HG03558 (cell line): ENCODE data around the gene ZBTB8B.
"Not testable (repeated sequence)": the region's sequence is repeated elsewhere in the genome, so short reads cannot be mapped to it uniquely, and the experiment has no call there.

Experiments used
- ATAC-seq: cut with Tn5 transposase; IDR thresholded peaks from one replicate; pipeline ENCODE4 v1.9.1; 2021; ENCODE audit warnings: moderate number of reproducible peaks; ENCODE audit not compliant: unreplicated experiment; ENCODE audit errors: extremely low read depth

The ZBTB8B gene

GRCh38 chr1:32464716-32465577, at the start of gene ZBTB8B:
TSS of gene ZBTB8B (plus strand) at chr1:32465072. CDS start at chr1:32470625, 5,553 bp downstream.
- no peak for ATAC-seq

DNA sequence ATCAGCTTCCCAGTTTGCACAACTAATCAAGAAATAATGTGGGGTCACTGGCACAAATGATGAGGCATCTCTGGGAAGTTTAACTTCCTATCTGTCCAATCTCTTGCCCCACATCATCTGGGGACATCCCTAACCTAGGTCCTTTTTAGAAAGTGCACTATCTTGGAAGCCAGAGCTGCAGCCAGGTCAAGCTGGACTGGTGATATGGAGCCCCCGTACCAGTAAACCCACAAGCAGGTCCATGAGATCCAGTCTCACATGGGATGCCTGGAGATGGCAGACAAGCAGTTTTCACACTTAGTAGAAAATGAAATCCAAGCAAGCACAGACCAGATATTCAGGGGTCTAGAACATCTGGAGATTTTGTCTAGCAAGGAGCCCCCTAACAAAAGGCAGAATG, 43.1 kb upstream of the ZBTB8B start:
- no peak for ATAC-seq

DNA sequence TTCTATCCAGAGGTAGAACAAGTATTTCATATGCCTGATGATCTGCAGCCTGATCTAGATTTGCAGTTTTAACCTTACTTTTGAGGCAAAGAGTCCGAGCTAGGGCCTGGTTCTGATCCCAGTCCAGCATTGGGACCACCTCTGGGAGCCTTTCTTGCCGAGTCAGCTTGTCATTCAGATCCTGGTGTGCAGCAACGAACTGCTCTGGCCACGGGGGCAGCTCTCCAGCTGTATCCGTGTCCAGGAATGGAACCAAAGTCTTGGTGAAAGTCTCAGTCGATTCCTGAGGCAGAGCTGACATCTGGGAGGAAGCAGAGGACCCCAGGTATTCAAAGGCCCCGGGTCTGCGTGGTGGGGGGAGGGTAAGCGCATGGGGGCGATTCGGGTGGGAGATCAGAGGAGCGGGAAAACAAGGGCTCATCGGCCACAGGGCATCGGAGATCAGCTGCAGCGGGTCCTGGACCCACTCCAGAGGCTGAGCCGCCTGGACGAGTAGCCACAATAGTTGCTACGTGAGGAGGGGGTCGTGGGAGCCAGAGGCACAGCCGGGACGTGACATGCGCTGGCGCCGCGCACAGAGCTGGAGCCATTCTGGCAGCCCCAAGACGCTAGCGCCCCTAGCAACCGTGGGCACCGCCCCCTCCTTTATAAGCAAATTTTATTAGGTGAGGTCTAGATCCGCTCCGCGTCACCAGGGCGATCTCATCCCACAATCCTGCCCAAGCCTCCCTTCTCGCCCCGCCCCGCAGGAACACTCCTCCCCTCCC, 38.2 kb upstream of the ZBTB8B start:
- no peak for ATAC-seq

GRCh38 chr1:32427264-32427963, 37.5 kb upstream of the ZBTB8B start:
- no peak for ATAC-seq

DNA sequence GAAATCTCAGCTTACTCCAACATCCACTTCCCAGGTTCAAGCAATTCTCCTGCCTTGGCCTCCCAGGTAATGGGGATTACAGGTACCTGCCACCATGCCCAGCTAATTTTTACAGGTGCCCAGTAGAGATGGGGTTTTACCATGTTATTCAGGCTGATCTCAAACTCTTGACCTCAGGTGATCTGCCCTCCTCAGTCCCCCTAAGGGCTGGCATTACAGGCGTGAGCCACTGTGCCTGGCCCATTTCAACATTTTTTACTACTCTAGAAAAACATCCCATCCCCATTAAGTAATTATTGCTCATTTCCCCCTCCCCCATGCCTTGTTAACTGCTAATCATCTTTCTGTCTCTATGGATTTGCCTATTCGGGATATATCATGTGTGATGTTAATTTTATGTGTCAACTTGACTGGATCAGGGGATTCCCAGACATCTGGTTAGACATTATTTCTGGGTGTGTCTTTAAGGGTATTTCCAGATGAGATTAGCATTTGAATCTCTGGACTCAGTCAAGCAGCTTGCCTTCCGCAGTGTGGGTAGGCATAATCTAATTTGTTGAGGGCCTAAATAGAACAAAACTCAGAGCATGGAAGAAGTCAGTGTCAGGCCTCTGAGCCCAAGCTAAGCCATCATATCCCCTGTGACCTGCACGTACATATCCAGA, 33.0 kb upstream of the ZBTB8B start:
- ATAC-seq = no peak

- ATAC-seq = no peak
These were observed 26.7 kb upstream of the ZBTB8B start for GRCh38 chr1:32438136-32438535.

DNA sequence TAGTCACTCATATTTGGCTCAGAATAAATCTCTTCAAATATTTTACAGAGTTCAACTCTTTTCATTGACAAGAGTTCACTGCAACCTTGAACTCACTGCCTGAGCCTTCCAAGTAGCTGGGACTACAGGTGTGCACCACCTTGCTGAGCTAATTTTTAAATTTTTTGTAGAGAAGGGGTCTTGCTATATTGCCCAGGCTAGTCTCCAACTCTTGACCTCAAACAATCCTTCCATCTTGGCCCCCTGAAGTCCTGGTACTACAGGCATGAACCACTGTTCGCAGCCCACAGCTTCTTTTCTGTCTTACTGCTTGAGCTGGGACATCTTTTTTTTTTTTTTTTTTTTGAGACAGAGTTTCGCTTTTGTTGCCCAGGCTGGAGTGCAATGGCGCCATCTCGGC, 26.1 kb upstream of the ZBTB8B start:
- not testable (repeated sequence) for ATAC-seq

- ATAC-seq = not testable (repeated sequence)
These were observed 23.4 kb upstream of the ZBTB8B start for GRCh38 chr1:32441467-32441866.

- no peak for ATAC-seq
These were observed 17.2 kb upstream of the ZBTB8B start for GRCh38 chr1:32447469-32448185.

- ATAC-seq = not testable (repeated sequence)
These were observed 16.6 kb upstream of the ZBTB8B start for GRCh38 chr1:32448186-32448772.

GRCh38 chr1:32448773-32449456, 16.0 kb upstream of the ZBTB8B start:
- ATAC-seq = no peak

DNA sequence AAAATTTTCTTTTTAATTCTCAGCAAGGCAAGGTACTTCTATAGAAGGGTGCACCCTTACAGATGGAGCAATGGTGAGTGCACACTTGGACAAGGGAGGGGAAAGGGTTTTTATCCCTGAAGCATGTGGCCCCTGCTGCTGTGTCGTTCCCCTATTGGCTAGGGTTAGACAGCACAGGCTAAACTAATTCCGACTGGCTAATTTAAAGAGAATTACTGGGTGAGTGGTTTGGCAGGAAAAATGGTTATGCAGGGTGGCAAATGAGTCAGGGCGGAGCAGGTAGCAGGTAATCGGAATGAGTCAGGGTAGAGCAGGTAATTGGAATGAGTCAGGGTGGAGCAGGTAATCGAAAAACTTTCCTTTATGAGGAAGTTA, 15.4 kb upstream of the ZBTB8B start:
- not testable (repeated sequence) for ATAC-seq

DNA sequence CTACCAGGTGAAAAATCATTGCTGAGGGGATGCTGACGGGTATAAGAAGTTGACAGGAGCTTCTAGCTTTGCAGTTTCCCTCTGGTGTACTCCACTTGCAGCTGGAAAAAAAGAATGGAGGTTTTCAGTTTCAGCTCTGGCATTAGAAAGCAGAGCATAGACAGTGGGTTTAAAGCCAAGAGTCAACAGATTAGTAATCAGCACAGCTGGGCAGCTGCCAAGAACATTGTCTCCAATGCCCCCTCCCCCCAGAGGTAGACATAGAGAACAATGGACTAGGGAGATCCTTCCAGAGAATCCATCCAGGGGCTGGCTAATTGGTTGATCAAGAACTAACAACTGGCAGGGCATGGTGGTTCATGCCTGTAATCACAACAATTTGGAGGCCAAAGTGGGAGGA, 10.1 kb upstream of the ZBTB8B start:
- ATAC-seq = no peak

DNA sequence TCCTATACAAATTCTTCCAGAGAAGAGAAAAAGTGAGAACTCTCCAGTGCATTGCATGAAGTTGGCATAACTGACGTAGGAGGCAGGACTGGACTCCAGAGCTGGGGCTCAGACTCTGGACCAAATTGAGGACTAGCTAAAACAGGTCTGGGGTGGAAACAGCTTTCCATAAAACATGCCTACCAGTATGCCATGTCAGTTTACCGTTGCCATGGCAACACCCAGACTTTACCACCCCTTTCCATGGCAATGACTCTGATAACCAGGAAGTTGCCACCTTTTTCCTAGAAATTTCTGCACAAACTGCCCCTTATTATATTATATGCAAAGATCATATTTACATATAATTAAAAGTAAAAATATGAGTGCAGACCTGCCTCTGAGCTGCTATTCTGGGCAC, 8.9 kb upstream of the ZBTB8B start:
- ATAC-seq = no peak

DNA sequence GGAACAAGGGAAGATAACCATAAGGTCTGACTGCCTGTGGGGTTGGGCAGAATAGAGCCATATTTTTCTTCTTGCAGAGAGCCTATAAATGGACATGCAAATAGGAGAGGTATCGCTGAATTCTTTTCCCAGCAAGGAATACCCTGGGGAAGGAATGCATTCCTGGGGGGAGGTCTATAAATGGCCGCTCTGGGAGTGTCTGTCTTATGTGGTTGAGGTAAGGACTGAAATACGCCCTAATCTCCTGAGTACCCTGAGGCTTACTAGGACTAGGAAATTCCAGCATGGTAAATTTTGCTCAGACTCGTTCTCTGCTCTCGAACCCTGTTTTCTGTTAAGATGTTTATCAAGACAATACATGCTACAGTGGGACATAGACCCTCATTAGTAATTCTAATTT, 6.1 kb upstream of the ZBTB8B start:
- ATAC-seq = not testable (repeated sequence)

DNA sequence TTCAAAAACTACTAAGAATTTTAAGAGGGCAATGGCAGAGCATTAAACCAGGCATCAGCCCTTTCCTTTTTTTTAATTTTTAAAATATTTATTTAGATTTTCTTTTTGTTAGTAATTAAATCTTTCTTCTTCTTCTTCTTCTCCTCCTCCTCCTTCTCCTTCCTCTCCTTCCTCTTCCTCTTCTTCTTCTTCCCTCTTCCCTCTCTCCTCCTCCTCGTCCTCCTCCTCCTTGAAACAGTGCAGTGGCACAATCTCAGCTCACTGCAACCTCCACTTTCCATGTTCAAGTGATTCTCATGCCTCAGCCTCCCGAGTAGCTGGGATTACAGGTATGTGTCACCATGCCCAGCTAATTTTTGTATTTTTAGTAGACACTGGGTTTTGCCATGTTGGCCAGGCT, 1.9 kb upstream of the ZBTB8B start:
- not testable (repeated sequence) for ATAC-seq

DNA sequence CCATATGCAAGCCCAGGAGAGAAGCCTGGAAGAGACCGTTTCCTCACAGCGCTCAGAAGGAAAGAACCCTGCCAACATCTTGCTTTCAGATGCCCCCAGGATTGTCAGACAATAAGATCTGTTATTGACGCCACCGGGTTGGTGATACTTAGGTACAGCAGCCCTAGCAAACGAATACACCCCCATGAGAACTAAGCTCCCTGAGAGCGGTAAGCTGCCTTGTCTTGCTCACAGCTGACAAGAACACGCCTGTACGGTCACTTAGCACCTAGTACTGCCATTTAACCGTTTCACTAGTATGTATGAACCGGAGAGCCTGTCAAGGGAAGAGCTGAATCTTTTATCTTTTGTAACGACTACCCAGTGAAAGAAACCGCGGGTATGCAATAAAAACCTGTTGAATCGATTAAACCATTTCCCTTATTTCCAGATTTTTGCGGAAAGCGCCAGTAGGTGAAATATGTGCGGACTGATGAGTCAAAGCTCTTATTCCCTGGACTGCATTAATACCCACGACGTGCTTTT, 619 bp upstream of the ZBTB8B start:
- ATAC-seq = no peak

DNA sequence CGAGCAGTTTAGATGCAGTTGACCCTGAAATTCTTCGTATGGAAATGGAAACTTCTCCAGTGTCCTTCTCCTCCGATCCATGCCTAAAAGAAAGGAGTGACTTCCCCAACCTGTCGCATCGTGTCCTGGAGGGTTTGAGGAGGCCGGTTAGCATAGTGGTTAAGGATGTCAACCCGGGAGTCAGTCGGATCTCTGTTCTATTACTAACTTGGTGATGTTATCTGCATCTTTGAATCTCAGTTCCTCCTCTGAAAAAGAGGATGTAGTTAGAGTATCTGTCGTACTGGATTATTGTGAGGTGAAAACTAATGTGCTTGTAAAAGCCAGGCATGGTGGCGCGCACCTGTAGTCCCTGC, 684 bp downstream of the ZBTB8B start:
- no peak for ATAC-seq

- ATAC-seq = no peak
These were observed 1.9 kb downstream of the ZBTB8B start for GRCh38 chr1:32466761-32467160.
